OCI-LY3 (cell line): Measurements from ENCODE around the gene AFP.

ENCODE experiments used
- H2AFZ ChIP-seq: fragments of 200-600, 300-600 bp; shearing (Covaris generic); 2 replicates; pipeline ENCODE4 v1.6.0; 2014; ENCODE audit warnings: antibody characterized with exemption, low read depth, low read length
- H3K27ac ChIP-seq: fragments of 200-600, 300-600 bp; sonication (generic); 2 replicates; pipeline ENCODE4 v1.5.1; 2014; ENCODE audit warnings: mild to moderate bottlenecking, low read length, moderate library complexity, mixed read lengths
- H3K27me3 ChIP-seq: fragments of 200-600, 300-600 bp; sonication (generic); 2 replicates; pipeline ENCODE4 v1.6.1; 2014; ENCODE audit warnings: low read depth, low read length, mixed read lengths
- H3K36me3 ChIP-seq: fragments of 200-600, 300-600 bp; sonication (generic); replicated peaks from 2 replicates; pipeline ENCODE3; 2014; ENCODE audit warnings: low read depth, low read length, mixed read lengths
- H3K4me1 ChIP-seq: fragments of 300-600, 200-600 bp; sonication (generic); 2 replicates; pipeline ENCODE4 v1.6.1; 2014; ENCODE audit warnings: low read length, mixed read lengths
- H3K4me2 ChIP-seq: fragments of 200-600, 300-600 bp; sonication (generic); 2 replicates; pipeline ENCODE4 v1.6.1; 2014; ENCODE audit warnings: low read length, mixed read lengths
- H3K4me3 ChIP-seq: fragments of 300-600, 200-600 bp; sonication (generic); 2 replicates; pipeline ENCODE4 v1.5.1; 2014; ENCODE audit warnings: antibody characterized with exemption, mild to moderate bottlenecking, low read length, moderate library complexity
- H3K79me2 ChIP-seq: fragments of 300-600, 200-600 bp; shearing (Covaris generic); 2 replicates; pipeline ENCODE4 v1.6.1; 2014; ENCODE audit warnings: mild to moderate bottlenecking, low read length, mixed read lengths
- H3K9ac ChIP-seq: fragments of 300-600, 200-600 bp; shearing (Covaris generic); 2 replicates; pipeline ENCODE4 v1.6.0; 2014; ENCODE audit warnings: mild to moderate bottlenecking, low read length, moderate library complexity
- H3K9me3 ChIP-seq: fragments of 200-600, 300-600 bp; shearing (Covaris generic); 2 replicates; pipeline ENCODE4 v1.6.1; 2014; ENCODE audit warnings: low read length, mixed read lengths; ENCODE audit not compliant: insufficient read depth
- H4K20me1 ChIP-seq: fragments of 200-600, 300-600 bp; sonication (generic); 2 replicates; pipeline ENCODE4 v1.6.1; 2016; ENCODE audit warnings: low read length, mixed read lengths; ENCODE audit not compliant: insufficient read depth
- CTCF ChIP-seq: fragments of 200-600, 300-600 bp; sonication (generic); IDR thresholded peaks from 2 replicates; pipeline ENCODE4 v1.5.1; 2014; ENCODE audit warnings: antibody characterized with exemption, low read length, low read depth
- EZH2phosphoT487 ChIP-seq: fragments of 200-600 bp; shearing (Covaris generic); IDR thresholded peaks from 2 replicates; pipeline ENCODE4 v1.6.1; 2018; ENCODE audit warnings: antibody characterized with exemption, mixed run types, low read depth

AFP gene

DNA sequence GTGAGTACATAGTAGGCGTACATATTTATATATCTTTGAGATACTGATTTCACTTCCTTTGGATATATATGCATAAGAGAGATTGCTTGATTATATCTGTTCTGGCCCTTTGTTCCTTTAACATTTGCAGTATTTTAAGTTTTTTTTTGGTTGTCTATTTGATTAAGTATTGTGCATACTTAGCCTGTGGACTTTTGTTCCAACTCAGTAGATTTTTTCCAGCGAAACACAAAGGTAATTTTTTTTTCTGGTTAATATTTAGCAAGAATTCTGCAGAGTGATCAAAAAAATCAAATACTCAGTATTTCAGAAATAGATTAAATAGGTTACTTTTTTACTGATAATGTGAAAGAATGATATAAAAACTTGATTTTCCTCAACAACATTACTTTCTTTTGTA is 45.3 kb downstream of the AFP start, which contains the start of gene AFM:
Gene AFM, plus strand, starts transcription at position 388 of the 400 bp plus-strand sequence. CDS start 31 bp downstream, outside the sequence.
- H3K4me3 ChIP-seq = no peak within 1 kb of the TSS
- no peaks in the 10 kb centered on the region for H3K4me1 ChIP-seq
- no peak within 1 kb of the TSS for H3K9ac ChIP-seq
- no peaks in the 10 kb centered on the region for H3K79me2 ChIP-seq
- no peak within 1 kb of the TSS for H3K27ac ChIP-seq
- no peaks in the 10 kb centered on the region for H3K36me3 ChIP-seq
- no peak for TF ChIP-seq EZH2phosphoT487
- no peak within 1 kb of the TSS for H3K4me2 ChIP-seq
- H3K9me3 ChIP-seq = no peaks in the 10 kb centered on the region
- H2AFZ ChIP-seq = no peak within 1 kb of the TSS
- H3K27me3 ChIP-seq = no peaks in the 10 kb centered on the region; the same call in 1 of the 2 replicates
- H4K20me1 ChIP-seq = no peaks in the 10 kb centered on the region

DNA sequence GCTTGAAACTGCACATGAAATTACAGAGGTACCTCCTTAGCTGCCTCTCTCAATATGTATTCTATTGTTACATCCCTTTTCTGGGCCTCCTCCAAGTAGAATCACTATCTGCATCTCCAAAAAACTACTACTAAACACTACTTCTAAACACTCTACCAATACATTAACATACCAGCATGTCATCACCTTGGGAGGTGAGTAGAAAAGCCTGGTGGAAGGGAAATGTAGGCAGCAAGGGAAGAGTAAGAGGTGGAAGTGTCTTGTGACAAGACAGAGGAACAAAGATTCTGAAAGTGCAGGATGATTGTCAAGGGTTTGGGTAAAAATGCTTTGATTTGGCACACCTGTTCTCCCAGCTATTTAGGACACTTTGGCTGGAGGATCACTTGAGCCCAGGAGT is 49.1 kb downstream of the AFP start:
- Histone ChIP-seq H3K4me2 (no peak overlapping the region), H3K4me1 (no peaks in the 10 kb centered on the region), H3K27ac (no peak overlapping the region), H2AFZ (no peak overlapping the region), H3K79me2 (no peaks in the 10 kb centered on the region), H4K20me1 (no peaks in the 10 kb centered on the region), H3K27me3 (peaks cover 3% of the 10 kb centered on the region; the same call in 1 of the 2 replicates), H3K4me3 (no peak overlapping the region), H3K36me3 (no peaks in the 10 kb centered on the region), H3K9ac (no peak overlapping the region), H3K9me3 (no peaks in the 10 kb centered on the region)
- no peak for TF ChIP-seq EZH2phosphoT487
- no peak for TF ChIP-seq CTCF

- TF ChIP-seq EZH2phosphoT487 (no peak), CTCF (no peak)
Observed at GRCh38 chr4:73485596-73485995, 49.6 kb downstream of the AFP start.

DNA sequence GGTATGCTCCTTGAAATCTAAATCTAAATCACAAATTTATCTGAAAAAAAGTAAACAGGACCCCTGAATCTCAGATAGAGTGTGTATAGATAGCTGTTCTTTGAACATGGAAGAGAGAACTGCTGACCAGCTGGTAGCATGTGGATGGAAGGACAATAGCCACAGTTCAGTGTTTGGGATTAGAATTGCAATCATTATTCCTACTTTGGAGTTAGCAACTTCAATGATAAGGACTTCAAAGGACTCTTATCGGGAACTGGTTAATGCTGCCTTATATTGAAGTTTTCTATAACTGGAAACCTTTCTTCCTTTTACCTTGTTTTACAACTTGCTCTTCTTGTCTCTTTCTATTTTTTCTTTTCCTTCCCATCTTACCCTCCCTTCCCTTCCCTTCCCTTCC is 50.5 kb downstream of the AFP start:
- no peaks in the 10 kb centered on the region for H3K9me3 ChIP-seq
- no peak overlapping the region for H3K4me3 ChIP-seq
- H3K9ac ChIP-seq = no peak overlapping the region
- H4K20me1 ChIP-seq = no peaks in the 10 kb centered on the region
- H3K4me1 ChIP-seq = no peaks in the 10 kb centered on the region
- H3K27ac ChIP-seq = no peak overlapping the region
- TF ChIP-seq EZH2phosphoT487 (no peak), CTCF (no peak)
- H3K27me3 ChIP-seq = peaks cover 3% of the 10 kb centered on the region; the same call in 1 of the 2 replicates
- H3K4me2 ChIP-seq = no peak overlapping the region
- no peak overlapping the region for H2AFZ ChIP-seq
- no peaks in the 10 kb centered on the region for H3K79me2 ChIP-seq
- H3K36me3 ChIP-seq = no peaks in the 10 kb centered on the region

More at GRCh38 chr4:73485596-73485995, 49.6 kb downstream of the AFP start:
- H3K36me3 ChIP-seq = no peaks in the 10 kb centered on the region
- H3K79me2 ChIP-seq = no peaks in the 10 kb centered on the region
- H2AFZ ChIP-seq = no peak overlapping the region
- H3K4me1 ChIP-seq = no peaks in the 10 kb centered on the region
- no peak overlapping the region for H3K9ac ChIP-seq
- H3K27ac ChIP-seq = no peak overlapping the region
- no peak overlapping the region for H3K4me3 ChIP-seq
- H3K4me2 ChIP-seq = no peak overlapping the region
- H3K9me3 ChIP-seq = no peaks in the 10 kb centered on the region
- peaks cover 3% of the 10 kb centered on the region; the same call in 1 of the 2 replicates for H3K27me3 ChIP-seq
- H4K20me1 ChIP-seq = no peaks in the 10 kb centered on the region
